Stimulated activated effector memory CD8-positive, alpha-beta T cell treated with anti-CD3 and anti-CD28 coated beads, Interleukin-12 subunit alpha, Interleukin-12 subunit beta, amount 100 ng/mL, for 72 hours (primary cell): ENCODE measurements around the gene OGDH.
"Not testable (repeated sequence)": the region's sequence is repeated elsewhere in the genome, so short reads cannot be mapped to it uniquely, and the experiment has no call there.

Experiments
- ATAC-seq: fragments of 150-1000 bp; cut with Tn5 transposase; 2 replicates; pipeline ENCODE4 v1.10.0; 2021
- DNase-seq, 2 donors: peaks; one replicate each; pipeline ENCODE4 v3.0.0; 2021 to 2022; ENCODE audit warnings: low spot score in 2 of 2
- H3K27ac Mint-ChIP-seq: one replicate; pipeline ENCODE4 v1.8.0; 2022; ENCODE audit warnings: mild to moderate bottlenecking, mixed read lengths
- H3K36me3 Mint-ChIP-seq: one replicate; pipeline ENCODE4 v1.8.0; 2022; ENCODE audit warnings: mild to moderate bottlenecking, mixed read lengths
- H3K4me1 Mint-ChIP-seq: one replicate; pipeline ENCODE4 v1.8.0; 2022; ENCODE audit warnings: mixed read lengths
- H3K4me3 Mint-ChIP-seq: one replicate; pipeline ENCODE4 v1.8.0; 2022; ENCODE audit warnings: mild to moderate bottlenecking, mixed read lengths
- H3K9me3 Mint-ChIP-seq: one replicate; pipeline ENCODE4 v1.8.0; 2022; ENCODE audit warnings: mixed read lengths

The OGDH gene

GRCh38 chr7:44572771-44573170, 33.7 kb upstream of the OGDH start:
- Mint-ChIP-seq H3K9me3 (no peaks in the 10 kb centered on the region), H3K4me3 (peak overlapping the region; percentile 98), H3K27ac (peak overlapping the region; percentile 98), H3K36me3 (peaks cover 94% of the 10 kb centered on the region), H3K4me1 (peaks cover 43% of the 10 kb centered on the region)
- DNase-seq = no peak
- ATAC-seq = no peak

GRCh38 chr7:44573464-44574286, 32.8 kb upstream of the OGDH start, which contains the start of gene DDX56:
Gene DDX56 (minus strand): TSS chr7:44573908. CDS start chr7:44573895, 13 bp downstream.
- ATAC-seq (peak; percentile 96), DNase-seq (peak; percentile 81 to 95)
- no peaks in the 10 kb centered on the region for H3K9me3 Mint-ChIP-seq
- peaks cover 39% of the 10 kb centered on the region for H3K4me1 Mint-ChIP-seq
- H3K36me3 Mint-ChIP-seq = peaks cover 94% of the 10 kb centered on the region
- H3K4me3 Mint-ChIP-seq = peak within 1 kb of the TSS; percentile 98
- peak within 1 kb of the TSS; percentile 98 for H3K27ac Mint-ChIP-seq

DNA sequence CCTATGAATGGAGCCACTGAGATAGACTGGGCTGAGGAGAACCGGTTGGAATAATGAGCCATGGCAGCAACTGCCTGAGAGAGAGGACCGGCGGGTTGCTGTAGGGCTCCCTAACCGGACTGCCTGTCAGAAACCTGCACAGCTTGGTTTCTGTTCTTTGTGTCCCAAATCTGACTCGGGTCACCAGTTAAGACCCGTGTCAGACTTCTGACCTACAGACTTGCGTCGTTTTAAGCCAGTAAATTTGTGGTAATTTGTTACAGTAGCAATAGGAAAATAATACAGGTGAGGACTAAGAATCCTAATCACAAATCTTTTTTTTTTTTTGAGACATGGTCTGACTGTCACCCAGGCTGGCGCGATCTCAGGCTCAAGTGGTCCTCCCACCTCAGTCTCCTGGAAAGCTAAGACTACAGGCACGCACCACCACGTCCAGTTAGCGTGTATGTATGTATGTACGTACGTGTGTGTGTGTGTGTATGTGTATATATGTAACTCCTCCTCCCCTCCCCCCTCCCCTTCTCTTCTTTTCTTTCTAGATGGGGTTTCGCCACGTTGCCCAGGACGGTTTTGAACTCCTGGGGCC, 32.0 kb upstream of the OGDH start:
- no peaks in the 10 kb centered on the region for H3K9me3 Mint-ChIP-seq
- H3K27ac Mint-ChIP-seq = peak overlapping the region; percentile 98
- H3K4me3 Mint-ChIP-seq = peak overlapping the region; percentile 98
- no peak for DNase-seq
- H3K36me3 Mint-ChIP-seq = peaks cover 94% of the 10 kb centered on the region
- no peak for ATAC-seq
- peaks cover 42% of the 10 kb centered on the region for H3K4me1 Mint-ChIP-seq

DNA sequence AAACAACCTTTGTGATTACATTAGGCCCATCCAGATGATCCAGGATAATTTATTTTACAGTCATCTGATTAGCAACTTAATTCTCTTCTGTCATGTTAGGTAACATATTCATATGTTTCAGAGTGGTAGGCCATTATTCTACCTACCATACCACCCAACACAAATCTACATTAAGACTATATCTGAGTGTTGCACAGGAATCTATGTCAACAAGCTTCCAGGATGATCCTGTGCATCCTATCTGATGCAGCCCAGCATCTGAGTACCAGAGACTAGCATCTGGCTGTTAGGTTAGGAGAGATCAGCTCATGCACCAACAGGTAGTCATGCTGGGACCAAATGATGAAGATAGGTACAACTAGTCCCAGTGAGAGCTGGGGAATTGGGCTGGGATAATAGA, 31.4 kb upstream of the OGDH start:
- no peak for ATAC-seq
- H3K27ac Mint-ChIP-seq = peak overlapping the region; percentile 98

GRCh38 chr7:44576228-44576627, 30.2 kb upstream of the OGDH start:
- no peak for ATAC-seq
- Mint-ChIP-seq H3K4me3 (no peak overlapping the region), H3K9me3 (no peaks in the 10 kb centered on the region), H3K27ac (no peak overlapping the region), H3K4me1 (peaks cover 57% of the 10 kb centered on the region), H3K36me3 (peaks cover 94% of the 10 kb centered on the region)
- no peak for DNase-seq

More for the DNA sequence above, 31.4 kb upstream of the OGDH start:
- Mint-ChIP-seq H3K4me1 (peaks cover 49% of the 10 kb centered on the region), H3K9me3 (no peaks in the 10 kb centered on the region), H3K36me3 (peaks cover 94% of the 10 kb centered on the region), H3K4me3 (peak overlapping the region; percentile 98)
- no peak for DNase-seq

DNA sequence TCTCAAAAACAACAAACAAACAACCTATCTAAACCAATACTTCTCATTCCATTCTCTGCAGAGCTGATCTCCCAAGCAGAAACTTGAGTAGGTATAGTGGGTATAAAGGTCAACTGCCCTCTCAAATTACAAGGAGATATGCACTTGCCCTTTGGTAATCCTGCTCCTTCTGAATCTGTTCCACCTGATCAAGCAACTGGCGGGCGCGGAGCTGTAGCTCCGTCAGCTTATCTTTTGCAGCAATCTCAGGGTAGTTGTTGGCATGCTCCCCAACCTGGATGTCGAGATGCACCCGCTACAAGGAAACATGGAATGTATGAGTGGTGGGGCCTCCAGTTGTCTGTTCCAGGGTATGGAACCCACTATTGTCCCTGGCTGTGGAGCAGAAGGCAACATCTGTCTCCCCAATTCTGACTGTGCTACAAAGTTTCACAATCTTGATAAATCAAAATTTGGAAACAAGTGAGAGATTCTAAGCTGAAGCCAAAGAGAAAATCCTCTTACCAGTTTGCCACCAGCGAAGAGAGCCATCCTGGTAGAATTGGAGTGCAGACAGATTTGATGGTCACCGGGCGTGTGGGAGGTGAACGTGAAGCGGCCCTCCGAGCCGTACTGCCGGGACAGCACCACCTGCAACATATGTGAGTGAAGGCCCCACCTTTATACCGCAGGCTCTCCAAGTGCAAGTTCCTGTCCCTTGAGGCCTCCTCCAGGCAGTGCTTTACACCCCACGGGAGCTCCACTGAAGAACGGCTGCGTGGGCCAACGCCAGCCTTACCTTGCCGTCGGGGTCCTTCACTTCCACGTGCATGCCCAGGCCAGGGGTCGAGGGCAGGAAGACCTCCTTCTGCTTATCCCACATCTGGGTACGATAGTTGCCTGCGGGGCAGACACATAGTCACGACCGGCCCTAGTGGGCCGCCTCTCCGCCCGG, 25.2 kb upstream of the OGDH start:
- peaks cover 66% of the 10 kb centered on the region for H3K36me3 Mint-ChIP-seq
- no peaks in the 10 kb centered on the region for H3K9me3 Mint-ChIP-seq
- DNase-seq (peak in 1 of 2 donors; percentile 81), ATAC-seq (peak; percentile 57)
- peak overlapping the region; percentile 97 for H3K27ac Mint-ChIP-seq
- H3K4me3 Mint-ChIP-seq = peak overlapping the region; percentile 84
- peaks cover 35% of the 10 kb centered on the region for H3K4me1 Mint-ChIP-seq

- no peaks in the 10 kb centered on the region for H3K9me3 Mint-ChIP-seq
- ATAC-seq = peak; percentile 93
- H3K4me1 Mint-ChIP-seq = peaks cover 34% of the 10 kb centered on the region
- H3K4me3 Mint-ChIP-seq = peak within 1 kb of the TSS; percentile 84
- peak; percentile 100 for DNase-seq
- H3K27ac Mint-ChIP-seq = peak within 1 kb of the TSS; percentile 97
- peaks cover 58% of the 10 kb centered on the region for H3K36me3 Mint-ChIP-seq
Measured at GRCh38 chr7:44581879-44582603, 24.4 kb upstream of the OGDH start, which contains the start of gene TMED4. Gene TMED4 (minus strand): TSS chr7:44582231. CDS start chr7:44582206, 25 bp downstream.

DNA sequence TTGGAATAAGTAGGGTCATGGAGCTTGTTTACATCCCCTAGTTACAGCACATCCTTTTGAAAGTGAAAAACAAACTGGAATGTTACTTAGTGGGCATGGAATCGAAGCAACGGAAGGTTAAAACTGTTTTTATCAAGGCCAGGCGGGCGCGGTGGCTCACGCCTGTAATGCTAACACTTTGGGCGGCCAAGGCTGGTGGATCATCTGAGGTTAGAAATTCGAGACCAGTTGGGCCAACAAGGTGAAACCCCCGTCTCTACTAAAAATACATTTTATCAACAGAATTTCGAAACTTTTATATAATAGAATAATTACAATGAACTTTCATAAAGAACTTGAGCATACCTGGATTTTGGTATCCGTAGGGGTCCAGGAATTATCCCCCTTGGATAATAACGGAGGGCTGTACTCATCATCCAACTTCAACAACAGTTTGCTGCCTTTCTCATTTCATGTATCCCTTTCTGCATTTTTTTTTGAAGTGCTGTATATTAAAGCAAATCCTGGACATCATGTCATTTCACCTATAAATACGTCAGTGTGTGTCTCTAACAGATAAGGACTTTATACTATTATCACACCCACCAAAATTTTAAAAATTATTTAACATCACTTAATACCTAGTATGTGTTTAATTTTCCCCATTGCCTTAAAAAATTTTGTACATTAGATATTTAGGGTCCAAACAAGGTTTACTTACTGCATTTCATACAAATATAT, 23.1 kb upstream of the OGDH start:
- DNase-seq (no peak), ATAC-seq (no peak)
- H3K36me3 Mint-ChIP-seq = peaks cover 45% of the 10 kb centered on the region
- peaks cover 39% of the 10 kb centered on the region for H3K4me1 Mint-ChIP-seq
- H3K9me3 Mint-ChIP-seq = no peaks in the 10 kb centered on the region
- peak overlapping the region; percentile 84 for H3K4me3 Mint-ChIP-seq
- H3K27ac Mint-ChIP-seq = peak overlapping the region; percentile 97

DNA sequence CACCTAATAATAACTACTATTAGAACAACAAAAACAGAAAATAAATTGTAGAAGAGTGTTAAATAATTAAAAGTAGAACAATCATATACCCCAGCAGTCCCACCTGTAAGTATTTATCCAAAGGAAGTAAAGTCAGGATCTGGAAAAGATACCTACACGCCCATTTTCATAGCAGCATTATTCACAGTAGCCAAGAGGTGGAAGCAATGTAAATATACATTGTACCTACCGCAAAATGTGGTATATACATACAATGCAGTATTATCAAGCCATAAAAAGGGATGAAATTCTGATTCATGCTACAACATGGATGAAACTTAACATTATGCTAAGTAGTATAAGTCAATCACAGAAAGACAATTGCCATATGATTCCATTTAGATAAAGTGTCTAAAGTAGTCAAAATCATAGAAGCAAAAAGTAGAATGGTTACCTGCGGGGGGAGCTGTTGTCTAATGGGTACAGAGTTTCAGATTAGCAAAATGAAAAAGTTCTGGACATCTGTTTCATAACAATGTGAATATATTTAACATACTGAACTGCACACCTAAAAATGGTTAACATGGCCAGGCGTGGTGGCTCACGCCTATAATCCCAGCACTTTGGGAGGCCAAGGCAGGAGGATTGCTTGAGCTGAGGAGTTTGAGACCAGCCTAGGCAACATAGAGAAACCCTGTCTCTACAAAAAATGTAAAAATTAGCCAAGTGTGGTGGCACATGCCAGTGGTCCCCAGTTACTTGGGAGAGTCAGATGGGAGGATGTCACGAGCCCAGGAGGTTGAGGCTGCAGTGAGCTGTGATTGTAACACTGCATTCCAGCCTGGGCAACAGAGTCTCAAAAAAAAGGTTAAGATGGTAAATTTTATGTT, 18.4 kb upstream of the OGDH start:
- H3K9me3 Mint-ChIP-seq = no peaks in the 10 kb centered on the region
- H3K4me3 Mint-ChIP-seq = no peak overlapping the region
- H3K27ac Mint-ChIP-seq = no peak overlapping the region
- no peaks in the 10 kb centered on the region for H3K36me3 Mint-ChIP-seq
- H3K4me1 Mint-ChIP-seq = peaks cover 9% of the 10 kb centered on the region
- ATAC-seq (peak; percentile 78), DNase-seq (peak; percentile 28 to 76)

- Mint-ChIP-seq H3K4me1 (peaks cover 9% of the 10 kb centered on the region), H3K36me3 (no peaks in the 10 kb centered on the region), H3K27ac (no peak overlapping the region), H3K4me3 (no peak overlapping the region), H3K9me3 (no peaks in the 10 kb centered on the region)
- ATAC-seq (no peak), DNase-seq (no peak)
Measured at GRCh38 chr7:44590910-44591309, 15.5 kb upstream of the OGDH start.

DNA sequence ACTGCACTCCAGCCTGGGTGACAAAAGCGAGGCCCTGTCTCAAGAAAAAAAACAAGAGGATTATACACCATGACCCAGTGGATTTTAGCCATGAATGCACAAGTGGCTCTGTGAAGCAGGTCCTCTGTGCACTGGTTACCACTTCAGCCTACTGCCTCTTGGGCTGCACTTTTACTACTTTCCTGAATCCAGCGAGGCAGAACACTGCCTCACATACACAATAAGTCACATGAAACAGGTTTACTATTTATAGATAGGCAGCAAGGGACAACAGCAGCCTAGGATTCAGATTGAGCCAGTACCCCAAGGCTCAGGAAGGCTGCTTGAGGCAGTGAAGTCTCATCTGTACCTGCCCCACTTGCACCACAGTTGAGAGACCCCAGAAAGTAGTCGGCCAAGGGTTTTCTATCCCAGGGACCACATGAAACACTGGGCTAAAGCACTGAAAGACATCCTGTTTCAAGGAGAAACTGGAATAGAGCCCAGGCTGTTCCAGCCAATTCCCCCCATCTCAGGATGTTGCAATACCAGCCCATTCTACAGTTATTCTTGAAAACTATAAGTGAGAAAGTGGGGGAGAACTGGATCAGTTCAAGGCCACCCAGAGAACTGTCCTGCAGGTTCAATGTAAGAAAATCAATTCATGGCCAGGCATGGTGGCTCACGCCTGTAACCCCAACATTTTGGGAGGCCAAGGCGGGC, 10.3 kb upstream of the OGDH start:
- no peaks in the 10 kb centered on the region for H3K36me3 Mint-ChIP-seq
- no peak overlapping the region for H3K27ac Mint-ChIP-seq
- ATAC-seq (no peak), DNase-seq (no peak)
- H3K4me1 Mint-ChIP-seq = no peaks in the 10 kb centered on the region
- no peak overlapping the region for H3K4me3 Mint-ChIP-seq
- no peaks in the 10 kb centered on the region for H3K9me3 Mint-ChIP-seq

GRCh38 chr7:44597181-44597580, 9.2 kb upstream of the OGDH start:
- ATAC-seq, H3K4me1 Mint-ChIP-seq, H3K9me3 Mint-ChIP-seq, H3K27ac Mint-ChIP-seq, H3K4me3 Mint-ChIP-seq, H3K36me3 Mint-ChIP-seq, DNase-seq: not testable (repeated sequence)

- Mint-ChIP-seq H3K36me3 (no peaks in the 10 kb centered on the region), H3K9me3 (no peaks in the 10 kb centered on the region), H3K4me1 (no peaks in the 10 kb centered on the region), H3K27ac (no peak overlapping the region), H3K4me3 (no peak overlapping the region)
- ATAC-seq = no peak
- no peak for DNase-seq
Measured at GRCh38 chr7:44599222-44599621, 7.2 kb upstream of the OGDH start.
